Stimulated activated CD4-positive, alpha-beta T cell treated with anti-CD3 and anti-CD28 coated beads, Interleukin-1b, Interleukin-23, amount 100 ng/mL, for 1 hour (primary cell): ENCODE data around the gene CISD2.
"Not testable (repeated sequence)": the region's sequence is repeated elsewhere in the genome, so short reads cannot be mapped to it uniquely, and the experiment has no call there.

ENCODE experiments used
- DNase-seq, 2 donors: peaks; one replicate each; pipeline ENCODE4 v3.0.0-alpha.2; 2020; ENCODE audit warnings: low read depth in 2 of 2

Gene CISD2

GRCh38 chr4:102918859-102919258 is 50.1 kb downstream of the CISD2 start:
- DNase-seq, result no peak

DNA sequence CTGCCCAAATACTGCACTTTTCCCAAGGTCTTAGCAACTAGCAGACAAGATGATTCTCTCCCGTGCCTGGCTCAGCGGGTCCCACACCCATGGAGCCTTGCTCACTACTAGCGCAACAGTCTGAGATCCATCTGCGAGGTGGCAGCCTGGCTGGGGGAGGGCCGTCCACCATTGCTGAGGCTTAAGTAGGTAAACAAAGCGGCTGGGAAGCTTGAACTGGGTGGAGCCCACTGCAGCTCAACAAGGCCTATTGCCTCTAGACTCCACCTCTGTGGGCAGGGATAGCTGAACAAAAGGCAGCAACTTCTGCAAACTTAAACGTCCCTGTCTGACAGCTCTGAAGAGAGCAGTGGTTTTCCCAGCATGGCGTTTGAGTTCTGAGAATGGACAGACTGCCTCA is 50.9 kb downstream of the CISD2 start:
- not testable (repeated sequence) for DNase-seq

- no peak for DNase-seq
Measured at GRCh38 chr4:102935716-102936115, 66.9 kb downstream of the CISD2 start.

DNA sequence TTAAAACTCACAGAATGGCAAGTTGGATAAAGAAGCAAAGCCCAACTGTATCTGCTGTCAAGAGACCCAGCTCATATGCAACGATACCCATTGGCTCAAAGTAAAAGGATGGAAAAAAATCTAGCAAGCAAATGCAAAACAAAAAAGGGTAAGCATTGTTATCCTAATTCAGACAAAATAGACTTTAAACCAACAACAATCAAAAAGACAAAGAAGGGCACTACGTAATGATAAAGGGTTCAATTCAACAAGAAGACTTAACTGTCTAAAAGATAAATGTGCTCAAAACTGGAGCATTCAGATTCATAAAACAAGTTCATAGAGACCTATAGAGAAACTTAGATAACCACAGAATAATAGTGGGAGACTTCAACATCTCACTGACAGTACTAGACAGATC is 69.3 kb downstream of the CISD2 start:
- not testable (repeated sequence) for DNase-seq
